ENCODE results near the gene TMEM184C. TPM values are rescaled to one million over a fixed set of nuclear protein-coding genes. Genes with fewer than 3 reads are reported as not detected.

Gene TMEM184C
- total and polyA plus RNA-seq, 2 of the 8 experiments (the other 6 are each of a cell fraction or from before 2014, with no cell fraction given), result 11.1 to 42.4 TPM

- H4K91ac ChIP-seq (replicated peaks; ENCODE audit: insufficient read length, low read length), result no peak overlapping the region
- H3K4me3 ChIP-seq (ENCODE audit: extremely low read depth in 1 of 4, insufficient read depth in 2 of 4, low read depth in 3 of 4, low read length in 4 of 4), result no peak overlapping the region
- 83% methylated on average over 3 of the region's 3 CpGs; no CpG with 5 or more reads in 1 of the 2 experiments for WGBS, 2 experiments (ENCODE audit: extremely low coverage in 1 of 2, insufficient coverage in 1 of 2, insufficient read length in 1 of 2, insufficient replicate concordance in 2 of 2, low coverage in 1 of 2, low lambda C conversion rate in 2 of 2, missing lambda C conversion rate in 1 of 2)
- no peak for FAIRE-seq
- H3K4me2 ChIP-seq (ENCODE audit: insufficient read depth in 1 of 2, low read depth in 2 of 2, low read length in 2 of 2), result no peak overlapping the region
- no peak overlapping the region for H2AFZ ChIP-seq (ENCODE audit: low read length)
- no peak overlapping the region for H4K5ac ChIP-seq (ENCODE audit: insufficient read length, low read depth, low read length)
- no peaks in the 10 kb centered on the region for H3K79me2 ChIP-seq (ENCODE audit: control insufficient read depth in 1 of 2, insufficient read depth in 2 of 2, low read length in 2 of 2)
- H3K14ac ChIP-seq (ENCODE audit: insufficient read length), result no peak overlapping the region
- no peak overlapping the region for H3K4ac ChIP-seq (replicated peaks; ENCODE audit: insufficient read length, low read depth, low read length)
- no peak overlapping the region for H2BK12ac ChIP-seq (ENCODE audit: low read depth, low read length)
- H2BK5ac ChIP-seq (ENCODE audit: low read depth, low read length), result no peak overlapping the region
- no peaks in the 10 kb centered on the region for H3K36me3 ChIP-seq (ENCODE audit: control insufficient read depth in 2 of 4, insufficient read depth in 4 of 4, low read length in 3 of 4)
- H3K27ac ChIP-seq (ENCODE audit: low read depth, low read length), result no peak overlapping the region
- H3K4me1 ChIP-seq (replicated peaks in 1 of 4; ENCODE audit: control insufficient read depth in 3 of 4, insufficient read depth in 4 of 4, low read length in 3 of 4), result peaks cover 0 to 3% (median 0%) of the 10 kb centered on the region in 4 experiments; a peak in 1 of 7 replicates
- H3K9ac ChIP-seq (replicated peaks in 1 of 4; ENCODE audit: extremely low read depth in 1 of 4, low read depth in 3 of 4, low read length in 3 of 4), result no peak overlapping the region
- CTCF ChIA-PET (ENCODE audit: partially characterized antibody), result interaction anchor here (0.5 to 1.7 kb wide), 5 partner anchors 15 to 281 kb away, joined by 3 to 5 read pairs (median 4); no protein-coding TSS in a partner anchor
- no peak overlapping the region for H2BK120ac ChIP-seq (replicated peaks; ENCODE audit: low read depth, low read length)
- H4K20me1 ChIP-seq (replicated peaks in 1 of 2; ENCODE audit: control insufficient read depth in 1 of 2, insufficient read depth in 2 of 2, low read length in 2 of 2), result no peaks in the 10 kb centered on the region
- no peak overlapping the region for H2BK20ac ChIP-seq (ENCODE audit: low read length)
- H3K23ac ChIP-seq (ENCODE audit: insufficient read length), result no peak overlapping the region
- no peak overlapping the region for H3K18ac ChIP-seq (ENCODE audit: extremely low read depth, low read length)
- H4K8ac ChIP-seq (ENCODE audit: extremely low read depth, insufficient read depth, low read length), result no peak overlapping the region
- POLR2A ChIA-PET (ENCODE audit: partially characterized antibody), result interaction anchor here (0.6 kb wide), 1 partner anchor 62 kb away, joined by 5 read pairs; no protein-coding TSS in a partner anchor
- H3K79me1 ChIP-seq (ENCODE audit: low read depth, low read length), result no peaks in the 10 kb centered on the region
- H2BK15ac ChIP-seq (ENCODE audit: low read length), result no peak overlapping the region
- H3K27me3 ChIP-seq (replicated peaks in 1 of 4; ENCODE audit: control insufficient read depth in 3 of 4, extremely low read depth in 1 of 4, insufficient read depth in 3 of 4, low read length in 3 of 4), result no peaks in the 10 kb centered on the region
- no peak overlapping the region for H3K56ac ChIP-seq (replicated peaks; ENCODE audit: insufficient read length, low read depth, low read length)
- H2AK5ac ChIP-seq (ENCODE audit: low read depth, low read length), result no peak overlapping the region
- no peak for DNase-seq (ENCODE audit: low read depth in 1 of 2, low spot score in 2 of 2)
- H3K9me3 ChIP-seq (ENCODE audit: insufficient read depth in 2 of 2, low read depth in 1 of 2, low read length in 1 of 2), result peaks cover 3 to 4% of the 10 kb centered on the region in 2 experiments; a peak in 2 of 4 replicates
- H3K23me2 ChIP-seq (ENCODE audit: low read depth, low read length), result no peaks in the 10 kb centered on the region
- TF ChIP-seq TAF7 (optimal IDR thresholded peaks at IDR 0.05; ENCODE audit: borderline replicate concordance, low read depth, low read length), result no peak
- TF ChIP-seq TAF1 (IDR thresholded peaks at IDR 0.05; ENCODE audit: low read depth, low read length), result no peak
- no peak for TF ChIP-seq EGR1 (IDR thresholded peaks at IDR 0.05; ENCODE audit: borderline replicate concordance, low read depth, low read length)
- no peak for TF ChIP-seq BCL11A (IDR thresholded peaks at IDR 0.05; ENCODE audit: low read depth in 2 of 2, low read length in 2 of 2)
- no peak for TF ChIP-seq USF2 (IDR thresholded peaks at IDR 0.05; ENCODE audit: low read length)
- no peak for TF ChIP-seq NRF1 (IDR thresholded peaks at IDR 0.05; ENCODE audit: low read depth, low read length)
- no peak for TF ChIP-seq CTCF (IDR thresholded peaks at IDR 0.05; ENCODE audit: control extremely low read depth in 1 of 3, insufficient read depth in 1 of 3, low read depth in 1 of 3, low read length in 3 of 3)
- no peak for TF ChIP-seq CHD2 (IDR thresholded peaks at IDR 0.05; ENCODE audit: low read length)
- no peak for TF ChIP-seq BRCA1 (IDR thresholded peaks at IDR 0.05; ENCODE audit: low read depth, low read length)
- no peak for TF ChIP-seq POLR2AphosphoS5 (IDR thresholded peaks at IDR 0.05; ENCODE audit: low read depth, low read length)
- TF ChIP-seq BACH1 (IDR thresholded peaks at IDR 0.05; ENCODE audit: low read length), result no peak
These were observed 31.2 kb upstream of the TMEM184C start for GRCh38 chr4:147586032-147586431.

Data from H1 (cell line).